Activated T-helper 2 cell treated with anti-CD3 and anti-CD28 coated beads, Interferon-gamma antibody, Interleukin-2, Interleukin-4, amounts not matched to agents 10 μg/mL and 5 μg/mL and 100 μg/mL, durations not matched to agents 14 hours and 24 hours and 36 hours (primary cell): Measurements from ENCODE around the gene SMYD3. TPM values are rescaled to one million over a fixed set of nuclear protein-coding genes. Genes with fewer than 3 reads are reported as not detected.

Experiments used
- DNase-seq: peaks from one replicate; pipeline ENCODE4 v3.0.0; 2021; ENCODE audit warnings: low spot score
- H3K27ac Mint-ChIP-seq: one replicate; pipeline ENCODE4 v1.8.0; 2021; ENCODE audit warnings: mixed read lengths
- H3K27me3 Mint-ChIP-seq: one replicate; pipeline ENCODE4 v1.8.0; 2021; ENCODE audit warnings: low read depth, mixed read lengths
- H3K36me3 Mint-ChIP-seq: one replicate; pipeline ENCODE4 v1.8.0; 2021; ENCODE audit warnings: low read depth, mixed read lengths
- H3K4me1 Mint-ChIP-seq: one replicate; pipeline ENCODE4 v1.8.0; 2021; ENCODE audit warnings: low read depth, mixed read lengths
- H3K4me3 Mint-ChIP-seq: one replicate; pipeline ENCODE4 v1.8.0; 2021; ENCODE audit warnings: low read depth, mild to moderate bottlenecking, moderate library complexity, mixed read lengths
- H3K9me3 Mint-ChIP-seq: one replicate; pipeline ENCODE4 v1.8.0; 2021; ENCODE audit warnings: mixed read lengths
- intact Hi-C: fragments of 100-400 bp; cut with micrococcal nuclease; formaldehyde crosslinking; loops from one replicate; pipeline ENCODE4 v1.15.1; 2023
- total RNA-seq: library from RNA; stranded (reverse); gene quantifications from 2 replicates; pipeline ENCODE4 v1.2.3, GENCODE V29; 2022

SMYD3 gene
- total RNA-seq, 1 donor from 2014 or later = 24.1 TPM

GRCh38 chr1:245772325-245772724, 734.8 kb downstream of the SMYD3 start:
- no peaks in the 10 kb centered on the region for H3K27me3 Mint-ChIP-seq
- no peak overlapping the region for H3K27ac Mint-ChIP-seq
- intact Hi-C loops = no loop called here
- no peak for DNase-seq
- H3K36me3 Mint-ChIP-seq = no peaks in the 10 kb centered on the region
- H3K4me3 Mint-ChIP-seq = no peak overlapping the region
- H3K9me3 Mint-ChIP-seq = no peaks in the 10 kb centered on the region
- H3K4me1 Mint-ChIP-seq = peaks cover 9% of the 10 kb centered on the region

- no peak overlapping the region for H3K27ac Mint-ChIP-seq
- H3K36me3 Mint-ChIP-seq = no peaks in the 10 kb centered on the region
- H3K9me3 Mint-ChIP-seq = no peaks in the 10 kb centered on the region
- H3K4me3 Mint-ChIP-seq = no peak overlapping the region
- no peak for DNase-seq
- intact Hi-C loops = no loop called here
- H3K4me1 Mint-ChIP-seq = peaks cover 9% of the 10 kb centered on the region
- H3K27me3 Mint-ChIP-seq = no peaks in the 10 kb centered on the region
These were observed 735.4 kb downstream of the SMYD3 start for GRCh38 chr1:245771511-245772281.

GRCh38 chr1:245770156-245770555, 736.9 kb downstream of the SMYD3 start:
- no peak for DNase-seq
- H3K27me3 Mint-ChIP-seq = no peaks in the 10 kb centered on the region
- H3K9me3 Mint-ChIP-seq = no peaks in the 10 kb centered on the region
- peaks cover 9% of the 10 kb centered on the region for H3K4me1 Mint-ChIP-seq
- no peak overlapping the region for H3K27ac Mint-ChIP-seq
- H3K36me3 Mint-ChIP-seq = no peaks in the 10 kb centered on the region
- H3K4me3 Mint-ChIP-seq = no peak overlapping the region
- intact Hi-C loops = no loop called here

- Mint-ChIP-seq H3K4me1 (peaks cover 9% of the 10 kb centered on the region), H3K36me3 (no peaks in the 10 kb centered on the region), H3K4me3 (no peak overlapping the region), H3K9me3 (no peaks in the 10 kb centered on the region), H3K27me3 (no peaks in the 10 kb centered on the region), H3K27ac (no peak overlapping the region)
- intact Hi-C loops = no loop called here
- DNase-seq = no peak
These were observed 738.5 kb downstream of the SMYD3 start for GRCh38 chr1:245768596-245768995.

GRCh38 chr1:245765230-245766000, 741.7 kb downstream of the SMYD3 start:
- Mint-ChIP-seq H3K4me3 (no peak overlapping the region), H3K4me1 (no peaks in the 10 kb centered on the region), H3K9me3 (no peaks in the 10 kb centered on the region), H3K36me3 (no peaks in the 10 kb centered on the region), H3K27me3 (no peaks in the 10 kb centered on the region), H3K27ac (no peak overlapping the region)
- intact Hi-C loops = no loop called here
- DNase-seq = no peak

GRCh38 chr1:245763873-245764331, 743.2 kb downstream of the SMYD3 start:
- Mint-ChIP-seq H3K27ac (no peak overlapping the region), H3K27me3 (no peaks in the 10 kb centered on the region), H3K4me3 (no peak overlapping the region), H3K4me1 (no peaks in the 10 kb centered on the region), H3K9me3 (no peaks in the 10 kb centered on the region), H3K36me3 (no peaks in the 10 kb centered on the region)
- intact Hi-C loops = no loop called here
- no peak for DNase-seq

GRCh38 chr1:245762396-245762910, 744.6 kb downstream of the SMYD3 start:
- H3K4me1 Mint-ChIP-seq = no peaks in the 10 kb centered on the region
- H3K27me3 Mint-ChIP-seq = no peaks in the 10 kb centered on the region
- no peak overlapping the region for H3K27ac Mint-ChIP-seq
- intact Hi-C loops = no loop called here
- no peak for DNase-seq
- no peaks in the 10 kb centered on the region for H3K9me3 Mint-ChIP-seq
- H3K36me3 Mint-ChIP-seq = no peaks in the 10 kb centered on the region
- no peak overlapping the region for H3K4me3 Mint-ChIP-seq

- H3K27me3 Mint-ChIP-seq = no peaks in the 10 kb centered on the region
- H3K27ac Mint-ChIP-seq = no peak overlapping the region
- no peaks in the 10 kb centered on the region for H3K36me3 Mint-ChIP-seq
- DNase-seq = no peak
- H3K9me3 Mint-ChIP-seq = no peaks in the 10 kb centered on the region
- H3K4me3 Mint-ChIP-seq = no peak overlapping the region
- intact Hi-C loops = no loop called here
- peaks cover 1% of the 10 kb centered on the region for H3K4me1 Mint-ChIP-seq
These were observed 746.8 kb downstream of the SMYD3 start for GRCh38 chr1:245760301-245760700.

GRCh38 chr1:245754463-245754961, 752.6 kb downstream of the SMYD3 start:
- Mint-ChIP-seq H3K9me3 (no peaks in the 10 kb centered on the region), H3K4me1 (peaks cover 1% of the 10 kb centered on the region), H3K36me3 (no peaks in the 10 kb centered on the region), H3K27me3 (no peaks in the 10 kb centered on the region), H3K4me3 (no peak overlapping the region), H3K27ac (no peak overlapping the region)
- DNase-seq = no peak
- intact Hi-C loops = no loop called here

GRCh38 chr1:245753807-245754206, 753.3 kb downstream of the SMYD3 start:
- H3K27ac Mint-ChIP-seq = no peak overlapping the region
- no peaks in the 10 kb centered on the region for H3K36me3 Mint-ChIP-seq
- no peak overlapping the region for H3K4me3 Mint-ChIP-seq
- no peaks in the 10 kb centered on the region for H3K9me3 Mint-ChIP-seq
- H3K27me3 Mint-ChIP-seq = no peaks in the 10 kb centered on the region
- DNase-seq = no peak
- peaks cover 1% of the 10 kb centered on the region for H3K4me1 Mint-ChIP-seq
- intact Hi-C loops = no loop called here

GRCh38 chr1:245752561-245752960, 754.5 kb downstream of the SMYD3 start:
- Mint-ChIP-seq H3K4me1 (peaks cover 1% of the 10 kb centered on the region), H3K27me3 (no peaks in the 10 kb centered on the region)

GRCh38 chr1:245751726-245752470, 755.2 kb downstream of the SMYD3 start:
- Mint-ChIP-seq H3K27me3 (no peaks in the 10 kb centered on the region), H3K4me1 (peaks cover 1% of the 10 kb centered on the region), H3K4me3 (no peak overlapping the region), H3K27ac (no peak overlapping the region), H3K9me3 (no peaks in the 10 kb centered on the region), H3K36me3 (no peaks in the 10 kb centered on the region)
- intact Hi-C loops = no loop called here
- no peak for DNase-seq

More at GRCh38 chr1:245752561-245752960, 754.5 kb downstream of the SMYD3 start:
- intact Hi-C loops = no loop called here
- H3K36me3 Mint-ChIP-seq = no peaks in the 10 kb centered on the region
- no peak overlapping the region for H3K27ac Mint-ChIP-seq
- no peak overlapping the region for H3K4me3 Mint-ChIP-seq
- no peak for DNase-seq
- no peaks in the 10 kb centered on the region for H3K9me3 Mint-ChIP-seq
